Keratinocyte (primary cell): ENCODE measurements around the gene PCNT. TPM values are rescaled to one million over a fixed set of nuclear protein-coding genes. Genes with fewer than 3 reads are reported as not detected.

Experiments used
- DNase-seq: peaks from one replicate; pipeline ENCODE4 v3.0.0-alpha.2; 2011; ENCODE audit warnings: low read depth, missing footprints, low spot score
- FAIRE-seq: peaks from 2 replicates; lab custom pipeline; 2011; peaks lifted over from hg19 to GRCh38; lab: Jason Lieb, UNC
- H2AFZ ChIP-seq: 2 replicates; pipeline ENCODE4 v1.6.0; 2012; ENCODE audit warnings: low read length, control low read depth, inconsistent platforms; ENCODE audit not compliant: control insufficient read depth
- H3K27ac ChIP-seq: 2 replicates; pipeline ENCODE4 v1.5.1; 2011; ENCODE audit warnings: low read length; ENCODE audit not compliant: control insufficient read depth, insufficient read depth
- H3K27me3 ChIP-seq: 3 replicates; pipeline ENCODE4 v1.6.0; 2011; ENCODE audit warnings: low read length; ENCODE audit not compliant: control insufficient read depth, insufficient read depth; ENCODE audit errors: extremely low read depth
- H3K36me3 ChIP-seq, 2 experiments: 2 replicates in 1 of 2; 3 replicates in 1 of 2; pipeline ENCODE4 v1.5.1; 2011; ENCODE audit warnings: low read length in 2 of 2, mild to moderate bottlenecking in 1 of 2; ENCODE audit not compliant: control insufficient read depth in 2 of 2, insufficient read depth in 2 of 2; ENCODE audit errors: extremely low read depth in 1 of 2
- H3K4me1 ChIP-seq: 3 replicates; pipeline ENCODE4 v1.5.1; 2011; ENCODE audit warnings: low read length; ENCODE audit not compliant: control insufficient read depth, insufficient read depth; ENCODE audit errors: extremely low read depth
- H3K4me2 ChIP-seq: 3 replicates; pipeline ENCODE4 v1.6.0; 2011; ENCODE audit warnings: low read depth, low read length; ENCODE audit not compliant: control insufficient read depth, insufficient read depth; ENCODE audit errors: extremely low read depth
- H3K4me3 ChIP-seq, 3 experiments: fragments of 200-600 bp in 1 of 3; sonication (generic) in 1 of 3; 2 replicates in 2 of 3; 3 replicates in 1 of 3; pipeline ENCODE4 v1.5.1; 2011 to 2016; ENCODE audit warnings: low read length in 3 of 3, mild to moderate bottlenecking in 3 of 3, control low read depth in 2 of 3, inconsistent platforms in 1 of 3, low read depth in 1 of 3, mixed read lengths in 1 of 3, mixed run types in 1 of 3, moderate library complexity in 1 of 3; ENCODE audit not compliant: control insufficient read depth in 2 of 3, insufficient read depth in 2 of 3; ENCODE audit errors: extremely low read depth in 1 of 3
- H3K79me2 ChIP-seq: 2 replicates; pipeline ENCODE4 v1.6.0; 2012; ENCODE audit warnings: low read length; ENCODE audit not compliant: control insufficient read depth, insufficient read depth
- H3K9ac ChIP-seq: 3 replicates; pipeline ENCODE4 v1.6.0; 2011; ENCODE audit warnings: low read length; ENCODE audit not compliant: control insufficient read depth, insufficient read depth; ENCODE audit errors: extremely low read depth
- H3K9me1 ChIP-seq: 3 replicates; pipeline ENCODE4 v1.6.0; 2011; ENCODE audit warnings: low read length; ENCODE audit not compliant: control insufficient read depth, insufficient read depth; ENCODE audit errors: extremely low read depth
- H3K9me3 ChIP-seq: 2 replicates; pipeline ENCODE4 v1.5.1; 2012; ENCODE audit warnings: low read depth, low read length; ENCODE audit not compliant: control insufficient read depth
- H4K20me1 ChIP-seq: 3 replicates; pipeline ENCODE4 v1.6.0; 2011; ENCODE audit warnings: low read length; ENCODE audit not compliant: control insufficient read depth, insufficient read depth; ENCODE audit errors: extremely low read depth
- EZH2 ChIP-seq: IDR thresholded peaks from one replicate; pipeline ENCODE4 v1.6.1; 2012; ENCODE audit warnings: inconsistent platforms, mild to moderate bottlenecking, low read length, moderate library complexity
- dilution Hi-C: fragments of 300-500 bp; cut with MboI; formaldehyde crosslinking; loops from one replicate; pipeline ENCODE4 v1.7.0; 2020; ENCODE audit warnings: low sequenced_read_pairs; ENCODE audit not compliant: extremely low pct_ligation_motif_present
- polyA plus RNA-seq, 5 experiments: library from polyadenylated mRNA; depleted of rRNA in 3 of 5; stranded (reverse) in 3 of 5; stranded (forward) in 1 of 5; unstranded in 1 of 5; fragments of >200 nt; gene quantifications; 1 replicate in 1 of 5; 2 replicates in 3 of 5; 3 replicates in 1 of 5; pipeline versions ENCODE4 v1.2.1 to v1.2.3, GENCODE V29; 2011 to 2012; ENCODE audit warnings: missing spikeins in 2 of 5, low read depth in 1 of 5, low replicate concordance in 1 of 5
- TF ChIP-seq, protein P1 (sequence below), 3 experiments: IDR thresholded peaks in 1 of 3; conservative IDR thresholded peaks in 1 of 3; optimal IDR thresholded peaks in 1 of 3; 2 replicates in 2 of 3; 3 replicates in 1 of 3; pipeline versions ENCODE3 to v1.5.1; 2011; ENCODE audit warnings: low read length in 3 of 3, mild to moderate bottlenecking in 3 of 3, moderate library complexity in 2 of 3, control low read depth in 1 of 3, inconsistent platforms in 1 of 3; ENCODE audit not compliant: insufficient read depth in 2 of 3; ENCODE audit errors: extremely low read depth in 1 of 3

The PCNT gene
- polyA plus RNA-seq, 1 donor (not counting 4 experiments of a cell fraction or from before 2014, with no cell fraction given) = 9.8 TPM

DNA sequence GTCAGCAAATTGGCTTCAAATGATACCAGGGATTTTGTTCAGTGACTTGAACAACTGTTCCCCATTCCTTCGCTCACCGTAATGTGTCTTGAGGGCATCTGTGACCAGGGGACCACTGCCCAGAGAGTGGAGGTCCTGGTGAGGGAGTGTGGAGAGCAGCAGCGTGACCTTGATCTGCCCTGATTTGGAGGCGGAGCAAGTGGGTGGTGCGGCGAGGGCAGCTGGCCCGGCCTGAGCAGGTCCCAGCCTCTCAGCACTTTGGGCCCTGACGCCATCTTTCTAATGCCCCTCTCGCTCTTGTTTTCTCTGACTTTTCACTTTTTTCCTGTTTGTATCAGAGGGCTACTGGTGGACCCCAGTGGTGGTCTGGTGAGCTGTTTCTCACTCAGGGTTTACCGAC lies 165.8 kb downstream of the PCNT start:
- Histone ChIP-seq H3K4me1 (no peaks in the 10 kb centered on the region), H3K9ac (no peak overlapping the region), H3K79me2 (peaks cover 43% of the 10 kb centered on the region), H3K36me3 (peaks cover 19% of the 10 kb centered on the region in 2 experiments), H3K27me3 (no peaks in the 10 kb centered on the region), H3K9me3 (no peaks in the 10 kb centered on the region), H3K27ac (no peak overlapping the region), H3K4me3 (no peak overlapping the region), H3K4me2 (no peak overlapping the region), H3K9me1 (no peaks in the 10 kb centered on the region), H2AFZ (no peak overlapping the region), H4K20me1 (peaks cover 3% of the 10 kb centered on the region)
- TF ChIP-seq EZH2 = no peak
- TF ChIP-seq, protein P1, sequence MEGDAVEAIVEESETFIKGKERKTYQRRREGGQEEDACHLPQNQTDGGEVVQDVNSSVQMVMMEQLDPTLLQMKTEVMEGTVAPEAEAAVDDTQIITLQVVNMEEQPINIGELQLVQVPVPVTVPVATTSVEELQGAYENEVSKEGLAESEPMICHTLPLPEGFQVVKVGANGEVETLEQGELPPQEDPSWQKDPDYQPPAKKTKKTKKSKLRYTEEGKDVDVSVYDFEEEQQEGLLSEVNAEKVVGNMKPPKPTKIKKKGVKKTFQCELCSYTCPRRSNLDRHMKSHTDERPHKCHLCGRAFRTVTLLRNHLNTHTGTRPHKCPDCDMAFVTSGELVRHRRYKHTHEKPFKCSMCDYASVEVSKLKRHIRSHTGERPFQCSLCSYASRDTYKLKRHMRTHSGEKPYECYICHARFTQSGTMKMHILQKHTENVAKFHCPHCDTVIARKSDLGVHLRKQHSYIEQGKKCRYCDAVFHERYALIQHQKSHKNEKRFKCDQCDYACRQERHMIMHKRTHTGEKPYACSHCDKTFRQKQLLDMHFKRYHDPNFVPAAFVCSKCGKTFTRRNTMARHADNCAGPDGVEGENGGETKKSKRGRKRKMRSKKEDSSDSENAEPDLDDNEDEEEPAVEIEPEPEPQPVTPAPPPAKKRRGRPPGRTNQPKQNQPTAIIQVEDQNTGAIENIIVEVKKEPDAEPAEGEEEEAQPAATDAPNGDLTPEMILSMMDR (optimal IDR thresholded peaks at IDR 0.05 in 1 of 3, IDR thresholded peaks at IDR 0.05 in 1 of 3, conservative IDR thresholded peaks at IDR 0.05 in 1 of 3; ENCODE audit: extremely low read depth in 1 of 3, insufficient read depth in 2 of 3, low read length in 3 of 3) = no peak
- no peak for DNase-seq
- FAIRE-seq = no peak
- dilution Hi-C loops = no loop called here

DNA sequence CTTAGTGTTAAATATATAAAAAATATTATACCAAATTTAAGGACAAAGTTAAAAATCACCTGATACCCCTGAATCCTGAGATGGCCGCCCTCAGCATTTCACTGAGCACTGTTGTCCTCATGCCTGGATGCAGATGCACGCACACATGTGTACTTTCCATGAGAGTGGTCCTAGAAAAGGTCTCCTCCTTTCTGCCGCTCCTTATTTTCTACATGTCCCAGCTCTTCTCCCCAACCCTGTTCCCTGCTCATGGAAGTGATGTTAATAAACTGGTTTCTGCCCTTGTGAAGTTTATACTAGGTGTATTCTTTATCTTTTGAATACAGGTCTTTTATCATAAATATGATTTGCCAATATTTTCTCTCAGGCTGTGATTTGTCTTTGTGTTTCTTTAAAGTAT lies 167.6 kb downstream of the PCNT start:
- Histone ChIP-seq H3K36me3 (peaks cover 18 to 21% of the 10 kb centered on the region in 2 experiments), H4K20me1 (peaks cover 3% of the 10 kb centered on the region), H3K9me1 (no peaks in the 10 kb centered on the region), H3K27ac (no peak overlapping the region), H3K4me1 (no peaks in the 10 kb centered on the region), H3K9ac (no peak overlapping the region), H2AFZ (no peak overlapping the region), H3K79me2 (peaks cover 39% of the 10 kb centered on the region), H3K27me3 (no peaks in the 10 kb centered on the region), H3K4me3 (no peak overlapping the region), H3K9me3 (no peaks in the 10 kb centered on the region), H3K4me2 (no peak overlapping the region)
- FAIRE-seq = no peak
- dilution Hi-C loops = no loop called here
- TF ChIP-seq, protein P1 (optimal IDR thresholded peaks at IDR 0.05 in 1 of 3, IDR thresholded peaks at IDR 0.05 in 1 of 3, conservative IDR thresholded peaks at IDR 0.05 in 1 of 3; ENCODE audit: extremely low read depth in 1 of 3, insufficient read depth in 2 of 3, low read length in 3 of 3) = no peak
- TF ChIP-seq EZH2 = no peak
- no peak for DNase-seq
